B cell (primary cell): ENCODE measurements around the gene NRN1L. TPM values are rescaled to one million over a fixed set of nuclear protein-coding genes. Genes with fewer than 3 reads are reported as not detected.

ENCODE experiments used
- ATAC-seq: fragments of 200-7000 bp; cut with Tn5 transposase; one replicate; pipeline ENCODE4 v1.10.0; 2021; ENCODE audit warnings: low read depth, mild to moderate bottlenecking, moderate number of reproducible peaks, moderate library complexity
- CTCF ChIA-PET: fragments of 350-600 bp; sonication (Branson Sonifier 250); formaldehyde crosslinking; loops from one replicate; lab custom pipeline; 2021; ENCODE audit warnings: antibody characterized with exemption, inconsistent platforms; lab: Charles Lee
- POLR2A ChIA-PET: fragments of 350-600 bp; sonication (Branson Sonifier 250); formaldehyde crosslinking; loops from one replicate; lab custom pipeline; 2021; ENCODE audit warnings: antibody characterized with exemption; lab: Charles Lee
- DNase-seq: peaks from one replicate; pipeline ENCODE4 v3.0.0; 2013
- H2AFZ ChIP-seq: 2 replicates; pipeline ENCODE4 v1.6.1; 2012; ENCODE audit warnings: mild to moderate bottlenecking, low read depth, low read length; ENCODE audit not compliant: insufficient read depth, poor library complexity, severe bottlenecking
- H3K27ac ChIP-seq, 2 donors: 1 replicate in 1 of 2; 2 replicates in 1 of 2; pipeline ENCODE4 v1.5.1; 2012 to 2013; ENCODE audit warnings: low read length in 2 of 2, mild to moderate bottlenecking in 2 of 2, moderate library complexity in 1 of 2
- H3K27me3 ChIP-seq, 4 experiments: fragments of 200-600 bp in 1 of 4; sonication (generic) in 1 of 4; replicated peaks in 1 of 4; 1 replicate in 2 of 4; 2 replicates in 2 of 4; pipeline versions ENCODE4 v1.6.1 to v1.7.0; 2013 to 2016; ENCODE audit warnings: low read length in 3 of 4, mild to moderate bottlenecking in 2 of 4, mixed read lengths in 1 of 4, moderate library complexity in 1 of 4; ENCODE audit not compliant: insufficient read depth in 4 of 4, control insufficient read depth in 3 of 4; ENCODE audit errors: control extremely low read depth in 1 of 4
- H3K36me3 ChIP-seq, 2 experiments: replicated peaks in 1 of 2; 1 replicate in 1 of 2; 2 replicates in 1 of 2; pipeline versions ENCODE4 v1.6.1 to v1.7.1; 2013; ENCODE audit warnings: low read length in 1 of 2; ENCODE audit not compliant: insufficient read depth in 2 of 2, control insufficient read depth in 1 of 2; ENCODE audit errors: control extremely low read depth in 1 of 2, extremely low read depth in 1 of 2
- H3K4me1 ChIP-seq, 2 donors: fragments of 200-600 bp in 1 of 2; sonication (generic) in 1 of 2; 1 replicate in 1 of 2; 2 replicates in 1 of 2; pipeline versions ENCODE4 v1.5.1 to v1.6.1; 2013 to 2017; ENCODE audit warnings: low read length in 2 of 2; ENCODE audit not compliant: control insufficient read depth in 2 of 2, insufficient read depth in 2 of 2
- H3K4me2 ChIP-seq: replicated peaks from 2 replicates; pipeline ENCODE3; 2012; ENCODE audit warnings: mild to moderate bottlenecking, low read depth, low read length; ENCODE audit not compliant: poor library complexity, severe bottlenecking
- H3K4me3 ChIP-seq, 5 experiments: fragments of 200-600 bp in 1 of 5; sonication (generic) in 1 of 5; 1 replicate in 3 of 5; 2 replicates in 2 of 5; pipeline versions ENCODE4 v1.5.1 to v1.7.0; 2011 to 2016; ENCODE audit warnings: low read length in 4 of 5, mild to moderate bottlenecking in 4 of 5, low read depth in 2 of 5, control low read depth in 1 of 5, moderate library complexity in 1 of 5; ENCODE audit not compliant: insufficient read depth in 1 of 5; ENCODE audit errors: control extremely low read depth in 1 of 5, extremely low read depth in 1 of 5
- H3K79me2 ChIP-seq: fragments of 200-600 bp; sonication (generic); one replicate; pipeline ENCODE4 v1.6.0; 2016; ENCODE audit warnings: low read length; ENCODE audit not compliant: control insufficient read depth, insufficient read depth
- H3K9ac ChIP-seq: fragments of 200-600 bp; sonication (generic); 2 replicates; pipeline ENCODE4 v1.6.1; 2017; ENCODE audit warnings: mild to moderate bottlenecking, low read length, moderate library complexity
- H3K9me3 ChIP-seq, 3 donors: one replicate each; pipeline versions ENCODE4 v1.6.1 to v1.7.1; 2013; ENCODE audit warnings: low read length in 2 of 3; ENCODE audit not compliant: control insufficient read depth in 2 of 3, insufficient read depth in 1 of 3; ENCODE audit errors: control extremely low read depth in 1 of 3
- H4K20me1 ChIP-seq: 2 replicates; pipeline ENCODE4 v1.6.0; 2012; ENCODE audit warnings: mild to moderate bottlenecking, low read length; ENCODE audit not compliant: insufficient read depth, control insufficient read depth, poor library complexity, severe bottlenecking
- H3K27ac Mint-ChIP-seq: one replicate; pipeline ENCODE4 v1.8.0; 2021; ENCODE audit warnings: mixed read lengths
- H3K27me3 Mint-ChIP-seq: one replicate; pipeline ENCODE4 v1.8.0; 2021; ENCODE audit warnings: mixed read lengths
- H3K4me1 Mint-ChIP-seq: one replicate; pipeline ENCODE4 v1.8.0; 2021; ENCODE audit warnings: mixed read lengths
- H3K4me3 Mint-ChIP-seq: one replicate; pipeline ENCODE4 v1.8.0; 2021; ENCODE audit warnings: mixed read lengths
- H3K9me3 Mint-ChIP-seq: one replicate; pipeline ENCODE4 v1.8.0; 2022; ENCODE audit warnings: mixed read lengths; ENCODE audit not compliant: insufficient read depth
- EZH2 ChIP-seq: IDR thresholded peaks from 2 replicates; pipeline ENCODE4 v1.6.1; 2012; ENCODE audit warnings: borderline replicate concordance, low read depth, mild to moderate bottlenecking, moderate library complexity, low read length; ENCODE audit not compliant: insufficient read depth, poor library complexity, severe bottlenecking
- WGBS: methylation state at CpG from one replicate; pipeline ENCODE4 v1.1.5; 2013; ENCODE audit warnings: missing lambda C conversion rate; ENCODE audit not compliant: insufficient coverage; 5-methylcytosine and 5-hydroxymethylcytosine counted together
- intact Hi-C: fragments of 100-400 bp; cut with micrococcal nuclease; formaldehyde crosslinking; loops from one replicate; pipeline ENCODE4 v1.10.0; 2022
- polyA plus RNA-seq: library from polyadenylated mRNA; depleted of rRNA; stranded (reverse); fragments of >200 nt; gene quantifications from 2 replicates; pipeline ENCODE4 v1.2.3, GENCODE V29; 2012
- total RNA-seq, 2 donors: library from RNA; stranded (reverse); fragments of 120-200 nt in 1 of 2; gene quantifications; 1 replicate in 1 of 2; 2 replicates in 1 of 2; pipeline versions ENCODE4 v1.2.3 to v1.2.4, GENCODE V29; 2013 to 2022
- TF ChIP-seq, protein P1 (sequence below): fragments of 200-600 bp; IDR thresholded peaks from one replicate; pipeline ENCODE4 v1.8.0; 2022; ENCODE audit warnings: antibody characterized with exemption, mild to moderate bottlenecking

The NRN1L gene
- total and polyA plus RNA-seq, 2 donors (not counting 1 experiment from before 2014, with no cell fraction given): 2.1 to 4.1 TPM

DNA sequence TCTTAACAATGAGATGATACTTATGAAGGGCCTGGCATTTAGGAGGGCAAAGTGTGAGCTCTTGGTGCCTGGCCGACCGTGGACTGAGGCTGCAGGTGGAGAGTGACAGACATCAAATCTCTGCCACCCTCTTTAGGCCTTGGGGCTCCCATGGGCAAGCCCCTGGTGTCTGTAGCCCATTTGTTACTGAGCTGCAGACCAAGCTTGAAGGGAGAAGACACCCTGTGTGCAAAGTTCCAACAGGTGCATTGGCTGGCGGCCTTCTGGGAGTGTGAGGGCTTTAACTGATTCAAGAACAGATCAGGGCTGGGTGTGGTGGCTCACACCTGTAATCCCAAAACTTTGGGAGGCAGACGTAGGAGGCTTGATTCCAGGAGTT is 47.8 kb downstream of the NRN1L start:
- Mint-ChIP-seq H3K27ac (peak overlapping the region; percentile 37), H3K27me3 (no peaks in the 10 kb centered on the region), H3K9me3 (no peaks in the 10 kb centered on the region), H3K4me3 (no peak overlapping the region), H3K4me1 (peaks cover 28% of the 10 kb centered on the region)
- WGBS: 100% methylated on average over 3 of the region's 4 CpGs
- Histone ChIP-seq H3K4me1 (peaks cover 13 to 24% of the 10 kb centered on the region in 2 donors), H3K9me3 (no peaks in the 10 kb centered on the region), H3K9ac (no peak overlapping the region), H3K4me3 (no peak overlapping the region), H3K27me3 (no peaks in the 10 kb centered on the region), H3K27ac (no peak overlapping the region), H3K4me2 (no peak overlapping the region), H3K36me3 (peaks cover 7 to 59% of the 10 kb centered on the region in 2 experiments), H3K79me2 (peaks cover 43% of the 10 kb centered on the region), H4K20me1 (peaks cover 53% of the 10 kb centered on the region), H2AFZ (no peak overlapping the region)
- POLR2A ChIA-PET: no interaction called here
- no peak for TF ChIP-seq EZH2
- TF ChIP-seq, protein P1, sequence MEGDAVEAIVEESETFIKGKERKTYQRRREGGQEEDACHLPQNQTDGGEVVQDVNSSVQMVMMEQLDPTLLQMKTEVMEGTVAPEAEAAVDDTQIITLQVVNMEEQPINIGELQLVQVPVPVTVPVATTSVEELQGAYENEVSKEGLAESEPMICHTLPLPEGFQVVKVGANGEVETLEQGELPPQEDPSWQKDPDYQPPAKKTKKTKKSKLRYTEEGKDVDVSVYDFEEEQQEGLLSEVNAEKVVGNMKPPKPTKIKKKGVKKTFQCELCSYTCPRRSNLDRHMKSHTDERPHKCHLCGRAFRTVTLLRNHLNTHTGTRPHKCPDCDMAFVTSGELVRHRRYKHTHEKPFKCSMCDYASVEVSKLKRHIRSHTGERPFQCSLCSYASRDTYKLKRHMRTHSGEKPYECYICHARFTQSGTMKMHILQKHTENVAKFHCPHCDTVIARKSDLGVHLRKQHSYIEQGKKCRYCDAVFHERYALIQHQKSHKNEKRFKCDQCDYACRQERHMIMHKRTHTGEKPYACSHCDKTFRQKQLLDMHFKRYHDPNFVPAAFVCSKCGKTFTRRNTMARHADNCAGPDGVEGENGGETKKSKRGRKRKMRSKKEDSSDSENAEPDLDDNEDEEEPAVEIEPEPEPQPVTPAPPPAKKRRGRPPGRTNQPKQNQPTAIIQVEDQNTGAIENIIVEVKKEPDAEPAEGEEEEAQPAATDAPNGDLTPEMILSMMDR: no peak
- intact Hi-C loops: no loop called here
- no peak for ATAC-seq
- CTCF ChIA-PET: interaction anchor here (0.8 to 6.4 kb wide), 4 partner anchors 48 to 264 kb away, joined by 3 to 21 read pairs (median 3); partner anchors contain the start of gene NRN1L
- no peak for DNase-seq

DNA sequence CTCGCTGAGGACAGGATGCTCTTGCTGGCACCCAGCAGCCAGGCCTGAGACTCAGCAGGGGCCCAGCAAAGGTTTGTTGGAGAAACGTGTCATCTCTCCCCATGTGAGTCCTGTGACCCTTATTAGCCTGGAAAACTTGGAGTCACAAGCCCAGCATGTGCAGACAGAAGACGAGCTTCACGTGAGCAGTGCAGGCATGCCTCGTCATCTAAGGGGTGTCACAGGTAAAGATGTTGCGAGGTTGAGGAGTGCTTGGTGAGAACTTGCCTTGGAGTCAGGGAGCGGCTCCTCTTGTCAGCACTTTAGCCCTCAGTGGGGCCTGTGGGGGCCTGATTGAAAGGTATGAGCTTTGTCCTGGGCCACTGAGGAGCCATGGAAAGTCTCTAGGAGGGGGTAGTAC is 49.1 kb downstream of the NRN1L start:
- H3K4me3 ChIP-seq: no peak overlapping the region
- H3K9ac ChIP-seq: no peak overlapping the region
- no peak overlapping the region for H2AFZ ChIP-seq
- H3K9me3 ChIP-seq: no peaks in the 10 kb centered on the region
- ATAC-seq: no peak
- ChIA-PET POLR2A (interaction anchor here (0.5 kb wide), 1 partner anchor 118 kb away, joined by 3 read pairs; no protein-coding TSS in a partner anchor), CTCF (interaction anchor here (0.9 to 6.4 kb wide), 5 partner anchors 50 to 452 kb away, joined by 3 to 29 read pairs (median 21); partner anchors contain the start of genes ATP6V0D1 and NRN1L)
- H3K27me3 Mint-ChIP-seq: no peaks in the 10 kb centered on the region
- no peaks in the 10 kb centered on the region for H3K27me3 ChIP-seq
- no peak for DNase-seq
- H3K4me1 ChIP-seq: peaks cover 15 to 26% of the 10 kb centered on the region in 2 donors
- peaks cover 44% of the 10 kb centered on the region for H4K20me1 ChIP-seq
- peaks cover 42% of the 10 kb centered on the region for H3K79me2 ChIP-seq
- no peak overlapping the region for H3K27ac Mint-ChIP-seq
- no peak overlapping the region for H3K27ac ChIP-seq
- H3K4me1 Mint-ChIP-seq: peaks cover 22% of the 10 kb centered on the region
- intact Hi-C loops: loop anchor here (2.0 kb wide), 1 partner anchor 61 kb away; the partner anchor contains the start of gene EDC4
- 97% methylated on average over 7 of the region's 7 CpGs for WGBS
- H3K4me3 Mint-ChIP-seq: peak overlapping the region; percentile 23
- H3K9me3 Mint-ChIP-seq: no peaks in the 10 kb centered on the region
- H3K4me2 ChIP-seq: no peak overlapping the region
- H3K36me3 ChIP-seq: peaks cover 7 to 49% of the 10 kb centered on the region in 2 experiments
- TF ChIP-seq, protein P1: no peak
